ENCODE results near the gene SLC25A22.

Gene SLC25A22

DNA sequence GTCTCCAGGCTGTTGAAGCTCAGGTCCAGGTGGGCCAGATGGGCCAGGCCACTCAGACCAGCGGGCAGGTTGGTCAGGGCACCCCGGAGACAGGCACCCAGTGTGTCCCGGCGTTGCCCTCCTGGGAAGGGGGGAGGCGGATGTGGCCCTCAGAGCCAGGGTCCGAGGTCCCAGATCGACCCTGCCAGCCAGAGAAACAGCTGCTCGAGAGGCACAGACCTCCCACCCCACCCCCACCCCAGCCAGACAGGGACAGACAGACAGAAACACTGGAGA, 5.3 kb upstream of the SLC25A22 start:
- DNase-seq (ENCODE audit: low spot score), result no peak

DNA sequence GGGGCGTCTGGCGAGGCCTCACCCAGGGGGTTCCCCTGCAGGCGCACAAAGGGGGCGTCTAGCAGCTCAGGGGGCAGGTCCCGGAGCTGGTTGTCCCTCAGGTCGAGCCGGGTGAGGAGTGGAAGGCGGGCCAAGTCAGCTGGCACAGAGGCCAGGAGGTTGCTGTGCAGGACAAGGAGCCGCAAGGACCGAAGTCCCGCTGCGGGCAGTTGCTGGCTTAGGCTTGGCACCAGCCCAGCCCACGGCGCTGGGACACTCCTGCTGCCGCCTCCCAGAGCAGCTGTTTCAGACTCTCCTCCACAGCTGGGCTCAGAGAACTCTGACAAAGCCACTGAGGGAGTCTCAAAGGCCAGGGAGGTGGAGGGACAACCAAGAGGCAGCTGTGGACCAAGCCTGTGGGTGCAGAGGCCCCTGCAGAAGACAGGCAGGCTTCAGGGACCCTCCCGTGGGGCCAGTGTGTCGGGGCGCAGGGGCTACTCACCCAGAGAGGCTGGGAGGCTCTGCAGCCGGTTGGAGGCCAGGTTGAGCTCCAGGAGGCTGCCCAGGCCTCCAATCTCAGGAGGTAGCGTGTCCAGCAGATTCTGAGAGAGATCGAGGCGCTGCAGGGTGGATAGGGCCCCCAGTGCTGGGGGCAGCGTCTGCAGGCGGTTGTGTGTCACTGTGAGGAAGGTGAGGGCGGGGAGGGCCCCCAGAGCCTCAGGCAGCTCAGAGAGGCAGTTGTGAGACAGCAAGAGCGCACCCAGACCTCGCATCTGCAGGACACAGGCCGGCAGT, 4.8 kb upstream of the SLC25A22 start:
- DNase-seq (ENCODE audit: low spot score), result no peak

DNA sequence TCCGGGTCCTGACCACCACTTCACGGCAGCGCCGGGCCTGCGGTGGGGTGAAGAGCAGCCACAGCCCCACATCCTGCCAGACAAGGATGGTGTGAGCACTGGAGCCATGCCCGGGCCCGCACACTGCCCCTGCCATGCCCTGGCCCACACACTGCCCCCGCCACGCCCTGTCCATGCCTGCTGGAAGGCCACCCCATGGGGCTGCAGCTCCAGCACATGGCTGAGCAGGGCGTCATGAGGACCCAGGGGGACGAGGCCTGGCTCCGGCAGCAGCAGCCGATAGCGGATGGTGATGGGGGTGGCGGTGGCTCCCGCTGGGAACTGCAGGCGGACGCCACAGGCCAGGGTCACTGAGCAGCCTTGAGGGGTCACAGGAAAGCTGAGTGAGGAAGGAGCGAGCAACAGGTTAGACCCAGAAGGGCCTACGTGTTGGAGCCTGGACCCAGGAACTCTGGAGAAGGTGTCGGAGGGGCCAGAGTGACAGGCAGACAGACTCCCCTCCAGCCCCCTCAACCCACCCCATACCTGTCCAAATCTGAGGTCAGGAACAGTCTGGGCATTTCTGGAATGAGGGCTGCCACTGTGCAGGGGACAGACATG, 4.0 kb upstream of the SLC25A22 start:
- no peak for DNase-seq (ENCODE audit: low spot score)

DNA sequence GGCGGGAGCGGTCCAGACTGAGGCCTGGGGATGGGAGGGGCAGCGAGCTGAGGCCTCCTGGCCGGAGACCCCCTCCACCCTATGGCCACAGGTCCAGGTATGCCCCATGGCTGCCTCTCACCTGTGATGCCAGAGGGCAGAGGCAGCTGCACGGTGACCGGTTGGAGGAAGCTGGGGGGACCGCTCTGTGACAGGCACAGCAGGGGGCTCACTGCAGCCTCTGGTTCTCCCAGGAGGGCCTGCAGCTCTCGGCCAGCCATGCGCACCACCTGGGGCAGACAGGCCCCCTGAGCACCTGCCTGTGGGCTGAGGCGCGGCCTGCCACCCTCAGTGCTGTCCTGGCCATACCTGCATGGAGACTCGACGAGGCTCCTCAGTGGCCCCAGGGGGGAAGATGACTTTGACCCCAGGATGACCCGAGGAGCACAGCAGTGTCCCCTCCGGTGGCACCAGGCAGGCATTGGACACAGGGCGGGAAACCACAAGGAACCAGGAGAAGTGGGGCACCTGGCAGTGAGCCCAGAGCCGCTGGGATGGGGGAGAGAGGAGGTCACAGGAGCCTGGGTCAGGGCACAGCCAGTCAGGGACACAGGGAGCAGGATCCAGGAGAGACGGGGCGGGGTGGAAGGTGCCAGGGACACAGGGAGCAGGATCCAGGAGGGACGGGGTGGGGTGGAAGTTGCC, 3.2 kb upstream of the SLC25A22 start:
- no peak for DNase-seq (ENCODE audit: low spot score)

DNA sequence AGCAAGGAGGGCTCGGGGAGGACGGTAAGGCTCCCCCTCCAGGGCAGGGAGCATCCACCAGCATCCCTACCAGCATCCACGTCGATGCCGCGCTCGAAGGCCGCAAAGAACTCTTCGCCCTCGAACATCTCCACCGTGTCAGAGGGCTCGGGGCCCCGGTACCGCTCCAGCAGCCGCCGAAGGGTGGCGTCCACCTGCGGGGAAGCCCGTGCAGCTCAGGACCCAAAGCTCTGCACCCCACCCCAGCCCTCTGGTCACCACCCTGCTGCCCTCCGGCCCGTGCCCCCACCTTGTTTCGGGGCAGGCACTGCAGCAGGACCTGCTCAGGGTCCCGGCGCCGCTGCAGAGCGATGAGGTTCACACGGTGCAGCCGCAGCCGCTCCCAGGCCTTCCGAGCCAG, 2.4 kb upstream of the SLC25A22 start:
- DNase-seq (ENCODE audit: low spot score), result no peak

DNA sequence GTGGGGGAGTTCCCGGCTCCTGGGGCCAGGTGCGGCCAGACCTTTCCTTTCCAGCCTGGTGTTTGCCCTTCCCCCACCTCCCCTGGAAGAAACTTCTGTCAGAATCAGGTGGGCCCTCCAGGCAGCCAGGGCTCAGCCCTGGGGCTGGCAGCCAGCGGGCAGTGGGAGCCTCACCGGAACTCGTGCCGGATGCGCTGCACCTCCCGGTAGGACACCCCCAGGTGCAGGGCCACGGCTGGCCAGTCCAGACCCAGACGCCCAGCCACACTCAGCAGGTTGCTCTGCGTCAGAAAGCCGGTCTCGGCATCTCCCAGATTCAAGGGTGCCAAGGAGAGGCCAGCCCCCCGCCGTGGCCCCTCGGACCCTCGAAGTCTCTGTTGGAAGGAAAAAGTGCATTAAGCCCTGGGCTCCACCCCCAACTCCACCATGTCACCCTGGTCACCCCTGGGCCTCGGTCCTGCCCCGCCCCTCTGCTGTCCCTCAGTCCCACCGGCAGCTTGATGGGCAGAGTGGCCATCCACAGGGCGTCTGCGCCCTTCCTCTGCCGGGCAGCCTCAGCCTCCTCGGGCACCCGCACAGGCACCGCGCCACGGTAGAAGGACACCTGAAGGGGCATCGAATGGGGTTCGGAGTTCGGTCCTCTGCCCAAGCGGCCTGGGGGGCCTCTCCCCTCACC, 1.7 kb upstream of the SLC25A22 start:
- DNase-seq (ENCODE audit: low spot score), result no peak

DNA sequence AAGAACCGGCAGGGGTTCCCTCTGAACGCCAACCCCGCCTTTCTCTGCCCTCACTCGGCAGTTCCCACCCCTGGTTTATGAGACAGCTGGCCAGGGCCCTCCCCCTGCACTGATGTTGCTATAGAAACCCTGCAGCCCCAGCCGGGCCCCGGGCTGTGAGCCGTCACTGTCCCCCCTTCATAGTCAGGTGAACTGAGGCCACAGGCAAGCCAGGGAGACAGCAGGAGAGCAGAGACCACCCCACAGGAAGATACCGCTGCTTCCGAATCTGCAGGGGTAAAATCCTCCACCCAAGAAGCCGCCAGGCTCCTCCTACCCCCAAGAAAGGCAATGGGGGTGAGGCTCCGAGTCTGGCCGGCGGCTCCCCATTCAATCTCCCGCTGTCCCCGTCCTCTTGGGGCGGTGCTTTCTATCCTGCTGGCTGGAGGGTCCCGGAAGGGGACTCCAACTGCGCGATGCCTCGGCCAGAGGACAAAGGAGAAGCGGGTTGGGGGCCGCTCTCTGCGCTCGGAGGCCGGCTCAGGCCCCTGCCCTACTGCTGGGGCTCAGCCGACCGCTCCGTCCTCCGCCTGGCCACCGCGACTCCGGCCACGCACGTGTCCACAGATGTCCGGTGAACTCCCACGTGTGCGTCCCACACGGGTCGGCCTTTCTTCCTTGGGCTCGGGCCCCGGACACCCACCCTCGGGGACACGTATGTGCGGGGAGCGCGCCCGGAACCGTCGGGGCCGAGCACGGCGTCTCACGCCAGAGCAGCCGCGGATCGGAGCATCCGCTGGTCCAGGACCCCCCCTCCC, 587 bp downstream of the SLC25A22 start:
- peak; percentile 84 for DNase-seq (ENCODE audit: low spot score)

DNA sequence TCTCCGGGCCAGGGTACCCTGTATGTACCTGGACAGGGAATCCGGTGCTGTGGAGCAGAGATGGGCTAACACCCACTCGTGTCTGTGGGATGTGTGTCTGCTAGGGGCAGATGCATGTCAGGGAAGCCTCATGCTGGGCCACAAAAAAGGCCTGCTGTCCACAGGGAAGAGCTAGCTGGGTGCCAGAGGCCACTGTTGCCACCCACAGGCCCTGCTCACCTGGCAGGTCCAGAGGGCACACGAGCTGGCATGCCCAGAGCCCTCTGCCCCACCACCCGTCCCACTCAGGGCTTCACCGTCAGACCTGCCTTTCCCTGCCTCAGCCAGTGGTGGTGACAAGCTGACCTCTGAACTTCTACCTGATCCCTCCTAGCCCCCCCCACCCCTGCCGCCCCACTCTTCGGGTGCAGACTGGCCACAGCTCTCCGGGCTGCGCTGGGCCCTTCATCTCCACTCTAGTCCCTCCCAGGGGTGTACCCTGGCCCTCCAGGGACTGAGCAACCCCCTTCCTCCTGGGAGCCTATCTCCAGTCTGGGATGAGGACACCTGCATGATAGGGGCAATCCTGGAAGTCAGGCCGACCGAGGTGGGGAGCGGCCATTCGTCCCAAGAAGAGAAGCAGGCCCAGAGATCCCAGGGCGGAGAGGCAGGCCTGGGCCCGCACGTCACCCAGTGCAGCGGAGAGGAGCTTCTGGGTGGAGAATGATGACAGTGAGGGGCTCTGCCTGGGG, 1.4 kb downstream of the SLC25A22 start:
- no peak for DNase-seq (ENCODE audit: low spot score)

DNA sequence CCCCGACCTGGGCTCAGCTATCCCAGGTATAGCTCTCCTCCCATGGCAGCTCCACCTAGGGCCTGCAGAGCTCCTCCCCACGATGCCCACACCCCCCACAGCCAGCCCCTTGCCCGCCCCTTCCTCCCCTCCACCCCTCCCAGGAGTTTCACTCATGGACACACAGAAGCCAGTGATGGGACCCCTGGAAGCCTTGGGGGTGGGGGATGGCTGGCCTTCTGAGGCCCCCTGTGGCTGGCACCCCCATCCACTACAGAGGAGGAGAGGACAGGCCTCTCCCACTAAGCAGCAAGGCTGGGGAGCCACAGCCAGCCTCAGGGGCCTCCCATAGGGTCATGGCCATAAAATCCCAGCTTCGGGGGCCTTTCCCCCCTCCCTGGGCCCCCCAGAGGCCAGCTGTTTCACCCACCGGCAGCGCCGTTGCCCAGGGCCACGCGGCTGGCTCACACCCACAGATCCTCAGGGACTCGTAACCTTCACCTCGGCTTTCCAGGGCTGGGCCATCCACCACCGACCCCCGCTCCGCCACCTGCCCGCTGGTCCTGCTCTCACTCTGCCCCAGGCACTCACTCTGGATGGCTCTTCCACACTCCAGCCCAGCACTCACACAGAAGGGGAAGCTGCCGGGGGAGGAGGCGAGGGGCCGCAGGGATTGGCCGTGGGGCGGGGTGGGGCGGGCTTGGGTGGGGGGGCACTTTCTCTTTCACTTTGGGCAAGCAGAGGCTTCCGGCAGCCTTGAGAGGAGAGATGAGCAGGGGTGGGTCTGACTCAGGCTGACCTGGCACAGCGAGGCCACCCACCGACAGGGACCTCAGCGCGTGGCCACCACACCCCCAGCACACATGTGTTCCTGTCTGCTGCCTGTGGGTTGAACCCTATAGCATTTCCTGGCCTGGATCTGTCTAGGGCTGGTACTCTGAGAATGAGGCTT, 2.2 kb downstream of the SLC25A22 start:
- no peak for DNase-seq (ENCODE audit: low spot score)

DNA sequence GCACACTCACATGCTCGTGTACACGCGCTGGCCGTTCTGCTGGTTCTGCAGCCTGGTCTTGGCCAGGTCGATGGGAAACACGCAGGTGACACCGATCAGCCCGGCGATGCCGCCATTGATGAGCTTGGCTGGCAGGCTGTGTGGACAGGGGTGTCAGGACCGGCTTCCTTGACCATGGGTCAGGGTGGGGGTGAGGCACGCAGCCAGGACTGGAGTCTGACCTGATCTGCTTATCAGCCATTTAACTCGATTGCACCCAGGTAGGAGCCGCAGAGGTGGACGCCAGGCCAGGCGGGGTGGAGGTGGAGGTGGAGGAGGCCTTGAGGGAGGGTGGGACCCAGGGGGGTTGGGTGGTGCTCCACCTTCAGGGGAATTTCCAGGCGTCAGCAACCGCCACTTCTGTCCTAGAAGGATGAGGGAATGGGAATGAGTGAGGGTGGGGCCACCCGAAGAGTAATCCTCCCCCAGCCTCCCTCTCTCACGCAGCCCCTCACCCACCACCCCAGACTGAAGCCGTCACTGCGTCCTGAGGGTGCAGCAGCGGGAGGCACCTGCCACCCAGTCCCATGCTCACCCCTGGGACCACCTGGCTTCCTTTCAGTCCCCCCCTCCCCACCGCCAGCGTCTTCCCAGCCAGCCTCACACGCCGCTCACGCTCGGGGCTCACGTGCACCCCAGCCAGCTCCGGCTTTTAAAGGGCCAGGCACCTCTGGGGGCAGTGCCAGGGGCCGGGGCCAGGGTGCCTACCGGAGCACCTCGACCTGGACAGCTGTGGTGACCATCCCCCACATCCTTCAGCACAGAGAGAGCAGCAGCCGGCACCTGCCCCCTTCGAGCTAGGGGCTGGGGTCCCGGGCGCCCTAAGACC, 3.1 kb downstream of the SLC25A22 start:
- DNase-seq (ENCODE audit: low spot score), result no peak

DNA sequence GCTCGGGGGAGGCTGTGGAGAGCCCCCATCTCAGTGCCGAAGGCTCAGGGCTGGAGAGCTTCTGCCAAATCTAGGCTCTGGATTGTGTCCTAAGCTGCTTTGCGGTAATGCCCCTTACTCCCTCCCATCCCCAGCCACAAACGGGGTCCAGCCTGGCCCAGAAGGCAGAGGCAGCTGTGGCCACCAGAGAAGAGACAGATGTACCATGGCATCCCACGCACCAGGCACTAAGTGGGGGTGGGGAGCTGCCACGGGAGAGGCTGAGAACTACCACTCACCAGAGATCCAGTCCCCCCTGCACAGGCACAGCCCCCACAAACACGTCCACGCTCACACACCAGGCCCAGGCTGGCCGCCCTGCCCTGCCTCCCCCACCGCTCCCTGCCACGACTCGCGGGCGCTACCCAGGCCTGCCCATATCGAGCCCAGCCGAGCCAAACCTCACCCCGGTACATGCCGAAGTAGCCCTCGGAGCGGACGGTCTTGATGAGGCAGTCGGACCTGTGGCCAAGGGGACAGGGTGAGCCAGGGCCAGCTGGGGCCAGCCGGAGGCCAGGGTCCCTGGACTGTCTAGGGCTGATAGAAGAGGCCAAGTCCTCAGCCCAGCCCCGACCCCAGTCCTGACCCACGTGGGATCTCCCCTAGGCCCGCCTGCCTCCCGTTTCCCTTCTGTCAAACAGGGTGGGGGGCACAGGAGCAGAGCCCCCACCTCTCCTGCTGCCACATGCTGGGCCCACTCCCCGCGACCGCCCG, 3.9 kb downstream of the SLC25A22 start:
- no peak for DNase-seq (ENCODE audit: low spot score)

DNA sequence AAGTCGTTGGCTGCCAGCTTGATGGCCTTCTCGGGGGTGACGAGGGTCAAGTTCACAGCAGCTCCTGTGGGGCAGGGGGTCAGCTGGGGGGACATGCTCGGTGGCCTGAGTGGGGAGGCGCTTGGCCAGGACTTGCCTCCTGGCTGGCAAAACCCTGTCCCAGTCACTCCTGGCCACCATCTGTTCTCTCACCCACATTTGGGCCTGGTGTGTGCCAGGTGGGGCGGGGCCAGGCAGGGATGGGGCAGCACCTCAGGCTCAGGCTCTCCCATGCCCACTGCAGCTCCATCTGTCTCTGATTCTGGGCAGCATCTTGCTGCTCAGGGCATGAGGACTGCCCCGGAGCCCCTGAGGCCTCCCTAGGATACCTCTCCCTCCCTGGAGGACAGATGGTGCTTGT, 4.5 kb downstream of the SLC25A22 start:
- no peak for DNase-seq (ENCODE audit: low spot score)

DNA sequence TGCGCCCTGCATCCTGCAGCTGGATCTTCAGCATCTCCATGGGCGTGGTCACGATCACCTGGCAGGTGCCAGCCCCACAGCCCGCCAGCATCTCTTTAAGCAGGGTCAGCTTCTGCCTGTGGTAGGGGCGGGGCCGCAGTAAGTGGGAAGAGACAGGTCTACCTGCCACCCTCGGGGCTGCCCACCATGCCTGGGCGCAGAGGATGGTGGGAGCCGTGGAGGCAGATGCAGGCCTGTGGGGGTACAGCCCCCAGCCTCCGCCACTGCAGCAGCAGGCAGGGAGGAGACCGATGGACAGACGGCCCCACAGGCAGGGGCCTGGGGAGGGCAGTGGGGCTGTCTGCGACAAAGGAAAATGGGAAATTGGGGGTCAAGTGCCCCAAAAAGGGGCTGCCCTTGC, 5.2 kb downstream of the SLC25A22 start:
- no peak for DNase-seq (ENCODE audit: low spot score)

DNA sequence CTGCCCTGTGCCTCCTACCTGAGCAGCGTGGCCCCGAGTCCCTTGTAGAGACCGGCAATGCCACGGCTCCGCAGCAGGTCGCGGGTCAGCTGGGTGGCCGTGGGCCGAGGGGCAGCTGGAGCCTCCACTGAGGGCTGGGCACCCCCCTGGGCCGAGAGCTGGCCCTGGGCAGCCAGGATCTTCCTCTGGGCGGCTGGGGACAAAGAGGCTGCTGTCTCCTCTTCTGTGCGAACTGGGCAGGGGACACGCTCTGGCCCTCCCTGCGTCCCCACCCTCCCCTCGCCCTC, 5.6 kb downstream of the SLC25A22 start:
- no peak for DNase-seq (ENCODE audit: low spot score)

DNA sequence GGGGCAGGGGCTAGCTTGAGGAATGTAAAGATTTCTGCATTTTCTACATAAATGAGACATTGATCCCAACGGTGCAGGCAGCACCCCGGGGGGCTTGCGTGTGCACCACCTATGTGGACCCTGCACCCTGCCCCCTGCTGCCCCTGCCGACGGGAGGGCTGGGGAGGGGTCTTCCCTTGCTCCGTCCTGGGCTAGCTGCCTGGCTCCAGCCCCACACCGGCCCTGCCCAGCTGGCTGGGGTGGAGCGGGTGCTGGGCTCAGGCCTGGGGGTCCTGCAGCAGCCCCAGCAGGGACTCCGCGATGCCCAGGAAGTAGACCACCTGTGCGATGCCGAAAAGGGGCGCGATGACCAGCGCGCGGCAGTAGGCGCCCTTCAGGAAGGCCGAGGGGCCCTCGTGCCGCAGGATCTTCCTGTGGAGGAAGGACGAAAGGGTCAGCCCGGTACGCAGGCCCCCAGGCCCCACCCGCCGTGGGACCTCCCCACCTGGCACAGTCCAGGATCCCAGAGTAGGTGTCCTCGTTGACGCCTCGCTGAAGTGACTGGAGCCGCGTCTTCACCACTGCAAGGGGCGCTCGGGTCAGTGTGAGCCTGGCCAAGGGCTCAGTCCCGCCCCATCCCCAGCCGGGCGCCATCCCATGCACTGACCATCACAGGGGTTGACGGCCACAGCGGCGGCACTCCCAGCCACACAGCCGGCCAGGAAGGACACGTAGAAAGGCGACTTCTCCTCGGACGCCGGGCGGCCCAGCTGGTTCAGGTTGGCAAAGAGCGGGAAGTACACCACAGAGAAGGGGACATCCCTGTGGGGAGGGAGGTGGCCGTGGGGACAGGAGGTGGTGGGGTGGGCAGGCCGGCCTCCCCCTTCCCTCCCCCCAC, 6.2 kb downstream of the SLC25A22 start:
- no peak for DNase-seq (ENCODE audit: low spot score)

DNA sequence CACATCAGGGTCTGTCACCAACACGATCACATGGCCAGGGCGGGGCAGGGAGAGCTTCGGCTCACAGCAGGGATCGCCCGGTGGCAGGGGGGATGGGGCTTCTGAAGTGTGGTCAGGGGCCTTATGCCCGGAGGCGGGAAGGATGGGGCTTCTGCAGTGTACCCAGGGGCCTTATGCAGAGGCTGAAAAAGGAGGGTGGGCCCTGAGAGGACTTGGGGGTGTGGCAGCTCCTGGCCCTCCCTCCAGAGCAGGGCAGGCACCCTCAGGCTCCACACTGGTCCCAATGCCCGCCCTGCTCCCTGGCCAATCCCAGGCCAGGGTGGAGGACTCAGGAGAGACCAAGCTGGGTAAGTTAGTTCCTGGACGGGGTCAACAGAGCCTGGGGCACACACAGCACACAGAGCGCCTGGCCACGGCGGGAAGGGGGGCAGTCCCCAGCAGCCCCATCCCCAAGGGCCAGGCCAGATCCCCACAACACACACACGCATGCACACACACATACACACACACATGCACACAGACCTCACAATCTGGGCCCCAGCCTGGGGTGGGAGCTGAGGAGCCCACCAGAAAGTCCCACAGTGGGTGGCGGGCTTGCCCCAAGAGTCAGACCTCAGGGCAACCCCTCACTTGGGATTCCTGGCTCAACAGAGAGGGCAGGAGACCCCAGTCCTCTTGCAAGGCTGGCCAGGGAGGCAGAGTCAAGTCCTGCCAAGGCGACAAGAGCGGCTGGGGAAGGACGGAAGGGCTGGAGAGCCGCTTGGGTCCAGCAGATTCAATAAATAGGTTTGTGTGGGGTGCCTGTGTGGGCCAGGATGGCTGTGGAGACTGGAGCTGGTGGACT, 7.1 kb downstream of the SLC25A22 start:
- DNase-seq (ENCODE audit: low spot score), result no peak

DNA sequence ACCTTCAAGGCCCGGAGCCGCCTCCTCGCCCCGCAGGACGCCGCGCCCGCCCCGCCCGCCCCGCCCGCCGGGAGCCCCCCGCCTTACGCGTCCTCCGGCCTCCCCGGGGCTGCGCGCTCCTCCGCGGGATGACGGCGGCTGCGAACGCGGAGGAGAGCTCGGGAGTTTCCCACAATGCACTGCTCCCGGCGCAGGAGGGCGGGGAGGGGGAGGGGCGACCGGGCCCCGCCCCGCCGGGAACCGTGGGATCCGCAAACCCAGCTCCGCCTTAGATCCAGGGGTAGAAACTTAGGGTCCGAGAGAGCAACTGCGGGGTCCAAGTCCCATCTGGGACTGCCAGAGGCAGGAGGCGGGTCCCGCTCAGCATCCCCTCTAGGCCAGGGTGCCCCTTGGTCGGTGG, 8.1 kb downstream of the SLC25A22 start, which contains the start of gene CEND1:
TSS of gene CEND1 (minus strand) at position 148 of the 400 bp plus-strand sequence. CDS start 1,514 bp downstream, outside the sequence.
- no peak for DNase-seq (ENCODE audit: low spot score)

Data from HuH-7 (cell line).